AG09319 (cell line): ENCODE results near the gene VEZF1.

Experiments
- DNase-seq: peaks from one replicate; pipeline ENCODE4 v3.0.0-alpha.2; 2010; ENCODE audit warnings: low read depth; ENCODE audit errors: extremely low read depth
- CTCF ChIP-seq: IDR thresholded peaks from 2 replicates; pipeline ENCODE4 v1.5.1; 2011; ENCODE audit warnings: low read depth, mild to moderate bottlenecking, inconsistent platforms, low read length, moderate library complexity

The VEZF1 gene

GRCh38 chr17:58010067-58010799, 22.2 kb upstream of the VEZF1 start:
- TF ChIP-seq CTCF = no peak
- no peak for DNase-seq

GRCh38 chr17:58007781-58008706, 20.0 kb upstream of the VEZF1 start:
- no peak for TF ChIP-seq CTCF
- DNase-seq = no peak

- no peak for TF ChIP-seq CTCF
- peak; percentile 94 for DNase-seq
Observed at GRCh38 chr17:58006924-58007780, 19.1 kb upstream of the VEZF1 start, which contains the start of gene SRSF1. Gene SRSF1, minus strand, starts transcription at chr17:58007246. Its CDS starts 109 bp downstream, at chr17:58007137.

- DNase-seq = no peak
- no peak for TF ChIP-seq CTCF
Observed at GRCh38 chr17:58006560-58006923, 18.5 kb upstream of the VEZF1 start.

GRCh38 chr17:58005728-58006559, 17.9 kb upstream of the VEZF1 start:
- no peak for DNase-seq
- TF ChIP-seq CTCF = no peak

- no peak for TF ChIP-seq CTCF
- no peak for DNase-seq
Observed at GRCh38 chr17:58005031-58005727, 17.1 kb upstream of the VEZF1 start.
